Stimulated activated CD4-positive, alpha-beta T cell treated with anti-CD3 and anti-CD28 coated beads, TNF-alpha, amount 100 ng/mL, for 48 hours (primary cell): ENCODE data around the gene RARA.

Source experiments
- DNase-seq, 3 donors: peaks; one replicate each; pipeline ENCODE4 v3.0.0-alpha.2; 2020; ENCODE audit warnings: low read depth in 3 of 3

Gene RARA

DNA sequence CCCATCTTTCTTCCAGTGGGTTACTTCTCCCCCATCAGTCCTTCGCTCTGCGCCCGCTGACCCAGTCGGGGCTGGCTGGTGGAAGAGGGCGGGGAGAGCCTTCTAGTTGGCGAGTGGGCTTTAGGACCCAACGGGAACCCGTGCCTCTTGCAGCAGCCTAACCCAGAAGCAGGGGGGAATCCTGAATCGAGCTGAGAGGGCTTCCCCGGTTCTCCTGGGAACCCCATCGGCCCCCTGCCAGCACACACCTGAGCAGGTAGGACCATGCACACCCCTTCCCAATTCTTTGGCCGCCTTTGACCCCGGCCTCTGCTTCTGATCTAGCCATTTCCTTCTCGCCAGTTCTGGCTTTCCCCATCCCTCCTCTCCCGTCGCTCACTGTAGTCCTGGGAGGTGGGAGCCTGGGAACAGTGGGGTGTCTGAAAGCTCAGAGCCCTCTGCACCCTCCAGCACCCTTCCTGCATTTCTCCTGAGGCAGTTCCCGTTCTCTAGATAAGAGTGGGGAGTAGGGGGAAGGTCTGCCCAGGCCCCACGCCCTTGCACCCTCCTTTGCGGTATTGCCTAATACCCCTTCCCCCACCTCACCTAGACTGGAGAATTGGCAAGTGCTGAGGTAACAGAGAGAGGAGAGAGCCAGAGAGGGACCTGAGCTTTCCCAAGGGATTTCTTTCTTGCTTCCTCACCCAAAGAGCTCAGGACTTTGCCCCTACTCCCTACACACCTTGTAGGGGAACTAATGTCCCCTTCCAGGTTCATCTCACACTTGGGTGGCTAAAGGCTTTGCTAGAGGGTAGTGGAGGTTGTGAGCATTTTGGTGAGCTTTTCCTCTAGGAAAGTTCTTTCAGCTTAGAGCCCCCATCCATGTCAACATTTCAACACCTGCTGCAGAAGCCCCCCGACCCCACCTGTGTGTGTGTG lies at the start of gene RARA:
Gene RARA (plus strand): TSS at position 150 of the 918 bp plus-strand sequence. CDS start 22,039 bp downstream, outside the sequence.
- no peak for DNase-seq

- DNase-seq = no peak
Measured at GRCh38 chr17:40259505-40259904, 49.5 kb upstream of the RARA start.

DNA sequence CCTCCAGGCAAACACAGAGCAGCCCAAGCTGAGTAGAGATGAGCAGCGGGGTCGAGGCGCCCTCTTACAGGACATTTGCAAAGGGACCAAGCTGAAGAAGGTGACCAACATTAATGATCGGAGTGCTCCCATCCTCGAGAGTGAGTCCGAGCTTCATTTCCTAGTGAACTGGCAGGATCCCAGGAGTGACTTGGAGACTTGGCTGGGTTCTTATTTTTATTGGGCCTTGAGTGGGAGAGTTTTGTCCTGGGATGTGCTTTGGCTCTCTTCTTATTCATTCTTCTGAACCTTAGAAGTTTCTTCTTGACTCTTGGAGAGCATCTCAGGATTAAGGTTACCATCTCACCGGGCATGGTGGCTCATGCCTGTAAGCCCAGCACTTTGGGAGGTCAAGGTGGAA lies 48.5 kb upstream of the RARA start:
- no peak for DNase-seq

- no peak for DNase-seq
Measured at GRCh38 chr17:40264458-40265185, 44.4 kb upstream of the RARA start.

- no peak for DNase-seq
Measured at GRCh38 chr17:40265337-40265736, 43.6 kb upstream of the RARA start.

DNA sequence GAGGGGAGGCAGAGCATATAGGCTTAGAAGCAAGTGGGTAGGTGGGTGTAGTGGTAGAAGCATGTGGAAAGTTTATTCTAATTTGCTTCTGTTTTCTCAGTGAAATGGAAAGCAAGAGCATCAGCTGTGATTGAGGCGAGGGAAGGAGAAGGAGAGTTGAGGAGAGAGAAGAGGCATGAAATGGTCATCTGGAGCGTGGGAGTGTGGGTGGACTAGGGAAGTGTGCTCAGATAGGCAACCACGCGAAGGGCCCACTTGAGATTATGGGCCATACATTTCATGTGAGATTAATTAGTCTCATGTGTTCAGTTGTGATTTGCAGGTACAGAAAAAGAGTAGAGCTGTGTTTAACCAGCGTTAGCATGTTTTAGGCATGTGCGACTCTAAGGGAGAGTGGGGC lies 42.1 kb upstream of the RARA start:
- DNase-seq = no peak

DNA sequence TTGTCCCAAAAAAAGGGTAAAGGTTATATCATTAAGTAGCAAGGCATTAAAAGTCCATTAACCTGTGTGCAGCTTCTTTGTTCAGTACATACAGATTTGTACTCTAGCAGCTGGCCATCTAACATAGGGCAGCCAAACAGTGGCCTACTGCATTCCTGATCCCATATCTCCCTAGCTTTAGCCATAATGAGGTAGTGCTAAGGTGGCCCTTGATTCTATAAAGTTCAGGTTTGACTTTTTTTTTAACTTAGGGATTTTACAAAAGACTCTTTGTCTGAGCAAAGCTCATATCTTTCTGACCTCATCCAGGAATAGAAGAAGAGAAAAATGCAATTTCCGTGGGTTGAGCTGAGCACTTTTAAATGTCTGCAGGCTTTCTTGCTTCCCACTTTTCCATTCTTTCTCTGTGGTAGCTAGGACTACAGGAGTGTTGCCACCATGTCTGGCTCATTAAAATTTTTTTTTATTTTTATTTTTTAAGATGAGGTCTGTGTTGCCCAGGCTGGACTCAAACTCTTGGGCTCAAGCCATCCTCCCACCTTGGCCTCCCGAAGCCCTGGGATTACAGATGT lies 40.8 kb upstream of the RARA start:
- DNase-seq = no peak

DNA sequence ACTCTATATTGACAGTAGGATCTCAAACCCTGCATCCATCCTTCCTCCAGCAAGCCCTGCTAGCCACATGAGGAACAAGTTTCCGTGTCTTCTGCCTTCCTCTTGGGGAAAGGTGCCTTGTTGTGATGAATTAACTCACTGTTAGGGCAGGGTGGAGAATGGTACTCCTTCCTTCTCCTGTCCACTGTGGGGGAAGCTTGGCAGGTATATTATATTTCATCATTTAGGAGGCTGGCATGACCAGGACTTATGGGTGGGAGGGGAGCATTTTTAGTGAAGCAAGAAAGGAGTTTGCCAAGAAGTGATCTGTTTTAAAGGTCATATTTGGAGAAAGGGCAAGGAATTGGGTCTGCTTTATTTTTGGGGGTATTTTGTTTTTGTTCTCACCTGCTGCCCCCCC lies 30.6 kb upstream of the RARA start:
- DNase-seq = no peak

GRCh38 chr17:40279402-40279801 lies 29.6 kb upstream of the RARA start:
- no peak for DNase-seq

- DNase-seq = no peak
Measured at GRCh38 chr17:40281663-40282062, 27.3 kb upstream of the RARA start.

- DNase-seq = no peak
Measured at GRCh38 chr17:40283662-40284061, 25.3 kb upstream of the RARA start.

DNA sequence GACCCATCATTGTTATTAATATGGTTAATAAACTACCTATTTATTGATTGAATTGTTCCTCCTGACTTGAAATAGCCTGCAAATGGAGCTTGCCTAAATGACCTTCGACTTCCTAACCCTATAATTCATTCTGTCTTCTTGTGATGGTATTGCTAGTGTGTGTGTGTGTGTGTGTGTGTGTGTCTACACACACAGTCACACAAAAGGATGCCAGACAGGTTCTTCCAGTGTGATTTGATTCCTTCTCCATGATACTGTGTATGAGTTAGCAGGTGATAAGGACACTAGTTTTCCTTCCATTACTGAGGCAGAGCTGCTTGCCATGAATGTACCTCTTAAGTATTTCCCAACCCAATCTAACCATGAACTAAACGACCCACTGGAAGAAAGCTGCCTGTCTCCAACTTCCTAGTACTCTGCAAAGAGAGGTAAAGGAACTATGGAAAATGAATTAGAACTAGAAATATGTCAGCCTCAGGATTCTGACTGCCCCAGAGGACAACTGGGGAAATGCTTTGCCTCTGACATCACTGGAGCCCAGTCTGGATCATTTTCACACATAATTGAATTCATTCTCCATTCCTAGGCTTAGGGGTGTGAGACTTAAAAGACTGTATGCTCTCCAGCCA lies 24.8 kb upstream of the RARA start:
- no peak for DNase-seq

DNA sequence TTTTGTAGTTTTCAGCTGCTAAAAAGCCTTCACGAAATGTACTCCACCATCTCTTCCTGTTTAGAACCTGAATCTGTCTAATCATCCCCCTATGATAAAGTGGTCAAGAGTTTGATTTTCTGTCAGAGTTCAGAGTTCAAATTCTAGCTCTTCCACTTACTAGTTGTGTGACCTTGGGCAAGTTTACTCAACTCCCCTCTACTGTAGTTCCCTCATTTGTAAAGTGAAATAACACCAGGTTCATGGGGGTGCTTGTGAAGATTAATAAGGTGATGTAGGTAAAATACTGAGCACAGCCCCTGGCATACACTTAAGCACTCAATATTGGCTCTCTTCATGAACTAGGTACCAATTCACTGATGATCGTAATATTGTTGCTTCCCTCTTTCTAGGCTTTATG lies 22.5 kb upstream of the RARA start:
- DNase-seq = no peak

GRCh38 chr17:40287159-40287493 lies 21.9 kb upstream of the RARA start:
- DNase-seq = no peak

GRCh38 chr17:40287494-40288369 lies 21.2 kb upstream of the RARA start, which contains the start of gene CDC6:
Gene CDC6 (plus strand): TSS chr17:40287879. CDS start chr17:40289421, 1,542 bp downstream.
- peak; percentile 97 to 98 (median 97) for DNase-seq

- DNase-seq = no peak
Measured at GRCh38 chr17:40290629-40291280, 18.2 kb upstream of the RARA start.

GRCh38 chr17:40291281-40291664 lies 17.7 kb upstream of the RARA start:
- DNase-seq = no peak

DNA sequence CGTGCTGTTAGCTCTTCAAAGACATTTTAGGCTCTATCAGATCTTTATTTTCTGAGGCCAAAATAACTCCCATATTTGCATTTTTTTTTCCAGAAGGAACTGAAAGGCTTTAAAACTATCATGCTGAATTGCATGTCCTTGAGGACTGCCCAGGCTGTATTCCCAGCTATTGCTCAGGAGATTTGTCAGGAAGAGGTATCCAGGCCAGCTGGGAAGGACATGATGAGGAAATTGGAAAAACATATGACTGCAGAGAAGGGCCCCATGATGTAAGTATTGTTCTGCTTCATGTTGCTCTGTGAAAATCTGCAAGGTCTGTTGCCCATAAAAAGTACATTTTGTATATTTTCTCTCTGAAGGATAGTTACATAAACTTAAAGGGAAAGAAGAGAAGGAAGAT lies 15.6 kb upstream of the RARA start:
- DNase-seq = no peak

- DNase-seq = no peak
Measured at GRCh38 chr17:40295488-40296436, 13.2 kb upstream of the RARA start.

GRCh38 chr17:40297511-40297910 lies 11.5 kb upstream of the RARA start:
- DNase-seq = no peak
